Breast epithelium (tissue), 3 donors: ENCODE results near the gene AFG1L.

Experiments used
- CTCF ChIP-seq, 3 donors: fragments of 450-650 bp; IDR thresholded peaks; one replicate each; pipeline ENCODE4 v1.5.1; 2016 to 2017; ENCODE audit warnings: antibody characterized with exemption in 3 of 3, mild to moderate bottlenecking in 3 of 3, moderate library complexity in 3 of 3
- POLR2A ChIP-seq: fragments of 450-650 bp; IDR thresholded peaks from one replicate; pipeline ENCODE4 v1.6.1; 2016; ENCODE audit warnings: antibody characterized with exemption, mild to moderate bottlenecking, moderate library complexity

GRCh38 chr6:108417027-108417426, 122.2 kb downstream of the AFG1L start:
- TF ChIP-seq CTCF (IDR thresholded peaks at IDR 0.05), result no peak
- no peak for TF ChIP-seq POLR2A
